IMR-90 (cell line): Measurements from ENCODE around the gene OR1L6. TPM values are rescaled to one million over a fixed set of nuclear protein-coding genes. Genes with fewer than 3 reads are reported as not detected.

ENCODE experiments used
- ATAC-seq: fragments of 200-7000 bp; cut with Tn5 transposase; 2 replicates; pipeline ENCODE4 v1.9.1; 2020; ENCODE audit warnings: low read depth, mild to moderate bottlenecking, moderate library complexity
- BruUV-seq: library from RNA; stranded (reverse); fragments of 400-500 nt; replicated peaks from 2 replicates; lab custom pipeline; 2021; lab: Mats Ljungman, UMichigan
- CTCF ChIA-PET: fragments of 300-600 bp; formaldehyde crosslinking; extraction: SDS; loops from one replicate; lab custom pipeline; 2021; ENCODE audit warnings: antibody characterized with exemption; lab: Yijun Ruan, JAX
- POLR2A ChIA-PET: fragments of 300-600 bp; sonication (Branson Sonifier 250); formaldehyde crosslinking; loops from one replicate; lab custom pipeline; 2022; ENCODE audit warnings: antibody characterized with exemption; ENCODE audit not compliant: unreplicated experiment; lab: Charles Lee
- DNase-seq: peaks from one replicate; pipeline ENCODE4 v3.0.0; 2013
- H2AFZ ChIP-seq: replicated peaks from 2 replicates; pipeline ENCODE3; 2013; ENCODE audit warnings: low read length, mild to moderate bottlenecking; ENCODE audit not compliant: poor library complexity
- H2AK5ac ChIP-seq: 2 replicates; pipeline ENCODE4 v1.6.1; 2013; ENCODE audit warnings: low read depth, low read length, inconsistent platforms
- H2AK9ac ChIP-seq: replicated peaks from 2 replicates; pipeline ENCODE3; 2013; ENCODE audit warnings: mild to moderate bottlenecking, low read depth, low read length, moderate library complexity; ENCODE audit not compliant: poor library complexity
- H2BK120ac ChIP-seq: 2 replicates; pipeline ENCODE4 v1.6.1; 2013; ENCODE audit warnings: low read depth, low read length, inconsistent platforms
- H2BK15ac ChIP-seq: 3 replicates; pipeline ENCODE4 v1.6.1; 2013; ENCODE audit warnings: low read depth, low read length, inconsistent platforms
- H2BK20ac ChIP-seq: 2 replicates; pipeline ENCODE4 v1.6.1; 2013; ENCODE audit warnings: low read depth, mild to moderate bottlenecking, inconsistent platforms, low read length, moderate library complexity
- H2BK5ac ChIP-seq: 2 replicates; pipeline ENCODE4 v1.6.1; 2013; ENCODE audit warnings: mild to moderate bottlenecking, low read depth, low read length, inconsistent platforms; ENCODE audit not compliant: poor library complexity, severe bottlenecking
- H3K14ac ChIP-seq: replicated peaks from 2 replicates; pipeline ENCODE4 v1.6.1; 2013; ENCODE audit warnings: low read depth, low read length, inconsistent platforms
- H3K18ac ChIP-seq: 2 replicates; pipeline ENCODE4 v1.6.1; 2013; ENCODE audit warnings: low read depth, low read length, control low read depth
- H3K23ac ChIP-seq: 2 replicates; pipeline ENCODE4 v1.6.1; 2013; ENCODE audit warnings: low read depth, low read length, inconsistent platforms
- H3K27ac ChIP-seq: 2 replicates; pipeline ENCODE4 v1.5.1; 2013; ENCODE audit warnings: mild to moderate bottlenecking, control low read depth, low read length; ENCODE audit not compliant: insufficient read depth
- H3K27me3 ChIP-seq: 2 replicates; pipeline ENCODE4 v1.6.1; 2013; ENCODE audit warnings: low read length; ENCODE audit not compliant: control insufficient read depth, insufficient read depth
- H3K36me3 ChIP-seq: 2 replicates; pipeline ENCODE4 v1.6.1; 2013; ENCODE audit warnings: low read length, mixed read lengths; ENCODE audit not compliant: control insufficient read depth, insufficient read depth
- H3K4ac ChIP-seq: 2 replicates; pipeline ENCODE4 v1.6.1; 2013; ENCODE audit warnings: low read depth, low read length, inconsistent platforms
- H3K4me1 ChIP-seq: 2 replicates; pipeline ENCODE4 v1.6.1; 2013; ENCODE audit warnings: low read length, mixed read lengths; ENCODE audit not compliant: control insufficient read depth, insufficient read depth
- H3K4me2 ChIP-seq: 2 replicates; pipeline ENCODE4 v1.6.1; 2013; ENCODE audit warnings: low read depth, mild to moderate bottlenecking, control low read depth, low read length, moderate library complexity
- H3K4me3 ChIP-seq: 2 replicates; pipeline ENCODE4 v1.5.1; 2013; ENCODE audit warnings: low read depth, mild to moderate bottlenecking, control low read depth, low read length, moderate library complexity; ENCODE audit not compliant: insufficient read depth
- H3K56ac ChIP-seq: 2 replicates; pipeline ENCODE4 v1.6.1; 2013; ENCODE audit warnings: low read length, inconsistent platforms; ENCODE audit not compliant: insufficient read depth; ENCODE audit errors: extremely low read depth
- H3K79me1 ChIP-seq, 2 experiments: 2 replicates each; pipeline ENCODE4 v1.6.1; 2013; ENCODE audit warnings: low read length in 2 of 2, inconsistent platforms in 1 of 2, low read depth in 1 of 2
- H3K9ac ChIP-seq: 2 replicates; pipeline ENCODE4 v1.6.1; 2013; ENCODE audit warnings: low read depth, low read length, control low read depth
- H3K9me1 ChIP-seq: 2 replicates; pipeline ENCODE4 v1.6.1; 2013; ENCODE audit warnings: low read length, inconsistent platforms; ENCODE audit not compliant: insufficient read depth
- H3K9me3 ChIP-seq: 2 replicates; pipeline ENCODE4 v1.6.1; 2013; ENCODE audit warnings: low read length; ENCODE audit not compliant: control insufficient read depth, insufficient read depth
- H4K20me1 ChIP-seq: 2 replicates; pipeline ENCODE4 v1.6.1; 2013; ENCODE audit warnings: low read length, inconsistent platforms; ENCODE audit not compliant: insufficient read depth
- H4K5ac ChIP-seq: 2 replicates; pipeline ENCODE4 v1.6.1; 2013; ENCODE audit warnings: mild to moderate bottlenecking, low read depth, low read length, control low read depth
- H4K8ac ChIP-seq, 2 experiments: 2 replicates each; pipeline ENCODE4 v1.6.1; 2013; ENCODE audit warnings: low read depth in 2 of 2, low read length in 2 of 2, control low read depth in 1 of 2, inconsistent platforms in 1 of 2
- H4K91ac ChIP-seq: 2 replicates; pipeline ENCODE4 v1.6.1; 2013; ENCODE audit warnings: low read depth, low read length, inconsistent platforms; ENCODE audit not compliant: insufficient read depth
- BHLHE40 ChIP-seq: fragments of 150-350 bp; IDR thresholded peaks from 2 replicates; pipeline ENCODE4 v1.6.1; 2016; ENCODE audit warnings: mild to moderate bottlenecking, low read depth, low read length
- CEBPB ChIP-seq: IDR thresholded peaks from 2 replicates; pipeline ENCODE4 v1.6.1; 2012; ENCODE audit warnings: low read depth, low read length, improper control_type of control experiment
- CHD1 ChIP-seq: IDR thresholded peaks from 2 replicates; pipeline ENCODE4 v1.6.1; 2012; ENCODE audit warnings: low read depth, low read length, improper control_type of control experiment
- CTCF ChIP-seq: conservative IDR thresholded peaks from 2 replicates; pipeline ENCODE4 v1.5.1; 2012; ENCODE audit warnings: mild to moderate bottlenecking, low read depth, low read length, improper control_type of control experiment
- ELK1 ChIP-seq: fragments of 150-350 bp; IDR thresholded peaks from 2 replicates; pipeline ENCODE4 v1.6.1; 2016; ENCODE audit warnings: low read depth, mild to moderate bottlenecking, low read length, moderate library complexity, borderline replicate concordance
- FOS ChIP-seq: fragments of 150-350 bp; IDR thresholded peaks from 2 replicates; pipeline ENCODE4 v1.6.1; 2016; ENCODE audit warnings: low read depth, low read length
- MAFK ChIP-seq: IDR thresholded peaks from 2 replicates; pipeline ENCODE4 v1.6.1; 2012; ENCODE audit warnings: low read depth, low read length, improper control_type of control experiment
- MAZ ChIP-seq: IDR thresholded peaks from 2 replicates; pipeline ENCODE4 v1.6.1; 2012; ENCODE audit warnings: low read depth, mild to moderate bottlenecking, low read length, improper control_type of control experiment, moderate library complexity, borderline replicate concordance
- MXI1 ChIP-seq: IDR thresholded peaks from 2 replicates; pipeline ENCODE4 v1.6.1; 2012; ENCODE audit warnings: low read depth, mild to moderate bottlenecking, low read length, moderate library complexity, borderline replicate concordance
- NFE2L2 ChIP-seq: fragments of 150-350 bp; IDR thresholded peaks from 2 replicates; pipeline ENCODE4 v1.6.1; 2016; ENCODE audit warnings: low read depth, mild to moderate bottlenecking, low read length
- POLR2A ChIP-seq: IDR thresholded peaks from 2 replicates; pipeline ENCODE4 v1.6.1; 2012; ENCODE audit warnings: mild to moderate bottlenecking, low read depth, low read length
- RAD21 ChIP-seq: IDR thresholded peaks from 2 replicates; pipeline ENCODE4 v1.6.1; 2012; ENCODE audit warnings: low read length, improper control_type of control experiment
- RCOR1 ChIP-seq: IDR thresholded peaks from 2 replicates; pipeline ENCODE4 v1.6.1; 2012; ENCODE audit warnings: mild to moderate bottlenecking, low read length, improper control_type of control experiment; ENCODE audit not compliant: insufficient replicate concordance
- RFX5 ChIP-seq: IDR thresholded peaks from 2 replicates; pipeline ENCODE4 v1.8.0; 2012; ENCODE audit warnings: low read depth, mild to moderate bottlenecking, low read length, moderate library complexity
- SMC3 ChIP-seq: fragments of 150-350 bp; IDR thresholded peaks from 2 replicates; pipeline ENCODE4 v1.6.1; 2016; ENCODE audit warnings: low read depth, mild to moderate bottlenecking, antibody characterized with exemption, low read length, moderate library complexity
- USF2 ChIP-seq: fragments of 150-350 bp; IDR thresholded peaks from 2 replicates; pipeline ENCODE4 v1.6.1; 2017; ENCODE audit warnings: mild to moderate bottlenecking, antibody characterized with exemption, low read length, low read depth
- WGBS, 2 experiments: methylation state at CpG; one replicate each; pipeline versions ENCODE4 v1.1.5 to v1.1.7; 2013; ENCODE audit warnings: missing lambda C conversion rate in 2 of 2; ENCODE audit not compliant: insufficient read length in 1 of 2; ENCODE audit errors: extremely low coverage in 2 of 2; 5-methylcytosine and 5-hydroxymethylcytosine counted together
- dilution Hi-C: fragments of 300-500 bp; cut with HindIII; formaldehyde crosslinking; loops from one replicate; pipeline ENCODE4 v1.14.3; 2018; ENCODE audit warnings: low sequenced_read_pairs; ENCODE audit not compliant: unreplicated experiment
- in situ Hi-C: fragments of 300-500 bp; cut with MboI; formaldehyde crosslinking; loops from 3 replicates; pipeline ENCODE4 v1.14.3; 2019; ENCODE audit warnings: low sequenced_read_pairs, inconsistent platforms, mixed read lengths
- intact Hi-C: fragments of 100-400 bp; cut with micrococcal nuclease; formaldehyde crosslinking; loops from 2 replicates; pipeline ENCODE4 v1.10.0; 2022
- polyA plus RNA-seq, 3 experiments: library from polyadenylated mRNA; depleted of rRNA; stranded (reverse); fragments of >200 nt; gene quantifications; 2 replicates each; pipeline ENCODE4 v1.2.3, GENCODE V29; 2012; ENCODE audit warnings: low replicate concordance in 1 of 3
- total RNA-seq: library from RNA; depleted of rRNA; stranded (reverse); fragments of >200 nt; gene quantifications from 2 replicates; pipeline ENCODE4 v1.2.3, GENCODE V29; 2012

Gene OR1L6
- total and polyA plus RNA-seq, 2 of the 4 experiments (the other 2 are of a cell fraction), result not detected

- ChIA-PET POLR2A (no interaction called here), CTCF (no interaction called here)
- no peak overlapping the region for H4K5ac ChIP-seq
- no peaks in the 10 kb centered on the region for H3K9me3 ChIP-seq
- no peak overlapping the region for H2AFZ ChIP-seq
- no peak overlapping the region for H2AK9ac ChIP-seq
- dilution Hi-C loops (no loop called here), intact Hi-C loops (no loop called here), in situ Hi-C loops (no loop called here)
- H3K36me3 ChIP-seq, result no peaks in the 10 kb centered on the region
- H2BK15ac ChIP-seq, result no peak overlapping the region
- no peaks in the 10 kb centered on the region for H4K20me1 ChIP-seq
- no peak overlapping the region for H4K91ac ChIP-seq
- H3K14ac ChIP-seq, result no peak overlapping the region
- peak; percentile 3 for DNase-seq
- H3K23ac ChIP-seq, result no peak overlapping the region
- H2BK20ac ChIP-seq, result no peak overlapping the region
- no peak for ATAC-seq
- H2BK120ac ChIP-seq, result no peak overlapping the region
- H3K4me3 ChIP-seq, result no peak overlapping the region
- H3K56ac ChIP-seq, result no peak overlapping the region
- H3K27ac ChIP-seq, result no peak overlapping the region
- no peak for TF ChIP-seq CHD1
- no peak for TF ChIP-seq RFX5
- no peak for TF ChIP-seq BHLHE40
- no peak for TF ChIP-seq POLR2A
- no peak for TF ChIP-seq MAZ
- TF ChIP-seq CEBPB, result no peak
- TF ChIP-seq CTCF, result no peak
- no peak for TF ChIP-seq USF2
- TF ChIP-seq NFE2L2, result no peak
- TF ChIP-seq ELK1, result no peak
- no peak for TF ChIP-seq RAD21
- TF ChIP-seq FOS, result no peak
- no peak for TF ChIP-seq RCOR1
- TF ChIP-seq SMC3, result no peak
- TF ChIP-seq MAFK, result no peak
- no peak for TF ChIP-seq MXI1
- H3K9ac ChIP-seq, result no peak overlapping the region
- no peaks in the 10 kb centered on the region for H3K79me1 ChIP-seq
- no peak overlapping the region for H2AK5ac ChIP-seq
- no peaks in the 10 kb centered on the region for H3K9me1 ChIP-seq
- H2BK5ac ChIP-seq, result no peak overlapping the region
- no TSS peak for BruUV-seq
- no CpG with 5 or more reads among the region's 1 CpG for WGBS, 2 experiments
- no peaks in the 10 kb centered on the region for H3K4me1 ChIP-seq
- no peak overlapping the region for H4K8ac ChIP-seq
- no peaks in the 10 kb centered on the region for H3K27me3 ChIP-seq
- no peak overlapping the region for H3K4ac ChIP-seq
- no peak overlapping the region for H3K4me2 ChIP-seq
- H3K18ac ChIP-seq, result no peak overlapping the region
Observed at GRCh38 chr9:122695696-122696095, 46.4 kb upstream of the OR1L6 start.
